ENCODE data around the gene NDUFB3.
A peak's percentile ranks its signal among the peaks of the same experiment; 100 is the strongest.

NDUFB3 gene

DNA sequence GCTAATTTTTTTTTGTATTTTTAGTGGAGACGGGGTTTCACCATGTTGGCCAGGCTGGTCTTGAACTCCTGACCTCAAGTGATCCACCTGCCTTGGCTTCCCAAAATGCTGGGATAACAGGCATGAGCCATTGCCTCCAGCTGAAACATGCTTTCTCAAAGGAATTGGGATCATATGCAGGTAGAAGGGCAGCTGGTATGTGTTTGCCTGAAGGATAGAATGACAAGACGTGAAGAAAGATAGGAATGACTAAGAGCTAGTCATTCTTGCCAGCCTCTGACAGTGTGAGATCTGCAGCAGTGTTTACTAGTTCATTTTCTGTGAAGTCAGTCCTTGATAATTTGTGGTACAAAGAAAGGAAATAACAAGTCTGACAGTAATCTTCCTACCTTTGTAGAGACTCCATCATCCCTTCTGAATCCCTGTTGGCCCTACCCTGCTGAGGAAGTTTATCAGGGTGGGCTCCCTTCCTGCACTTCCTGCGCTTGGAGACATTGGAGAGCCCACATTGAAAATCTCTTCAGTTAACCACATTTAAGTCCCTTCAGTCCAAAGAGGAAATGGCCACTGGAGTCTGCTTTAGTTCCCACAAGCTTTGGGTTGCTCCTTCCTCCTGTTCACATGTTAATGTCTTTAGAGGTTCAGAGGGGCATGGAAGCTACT, 58.9 kb downstream of the NDUFB3 start:
- peak; percentile 68 for DNase-seq

- DNase-seq, result no peak
Observed at GRCh38 chr2:201132518-201132917, 60.7 kb downstream of the NDUFB3 start.
